ENCODE measurements around the gene CCDC179.

GRCh38 chr11:22869325-22869724 is 9.1 kb upstream of the CCDC179 start:
- TF ChIP-seq CTCF (IDR thresholded peaks at IDR 0.05), result no peak
- TF ChIP-seq POLR2A (IDR thresholded peaks at IDR 0.05), result no peak
